B cell (primary cell): Measurements from ENCODE around the gene ACSM6.

Source experiments
- CTCF ChIP-seq: fragments of 200-600 bp; IDR thresholded peaks from one replicate; pipeline ENCODE4 v1.8.0; 2022; ENCODE audit warnings: antibody characterized with exemption, mild to moderate bottlenecking
- EZH2 ChIP-seq: IDR thresholded peaks from 2 replicates; pipeline ENCODE4 v1.6.1; 2012; ENCODE audit warnings: borderline replicate concordance, low read depth, mild to moderate bottlenecking, moderate library complexity, low read length; ENCODE audit not compliant: insufficient read depth, poor library complexity, severe bottlenecking

GRCh38 chr10:95248989-95249388 is 55.0 kb downstream of the ACSM6 start:
- no peak for TF ChIP-seq EZH2
- no peak for TF ChIP-seq CTCF
